HG03354 (cell line): ENCODE data around the gene ARMS2.

Source experiments
- ATAC-seq: cut with Tn5 transposase; IDR thresholded peaks from one replicate; pipeline ENCODE4 v1.9.1; 2021; ENCODE audit warnings: mild to moderate bottlenecking; ENCODE audit not compliant: unreplicated experiment, poor library complexity, severe bottlenecking

Gene ARMS2

GRCh38 chr10:122490786-122491680 lies 36.6 kb downstream of the ARMS2 start:
- no peak for ATAC-seq

GRCh38 chr10:122492006-122492405 lies 37.6 kb downstream of the ARMS2 start:
- ATAC-seq = no peak

GRCh38 chr10:122492999-122493481 lies 38.6 kb downstream of the ARMS2 start:
- no peak for ATAC-seq

- no peak for ATAC-seq
Observed at GRCh38 chr10:122493761-122494160, 39.3 kb downstream of the ARMS2 start.

- ATAC-seq = no peak
Observed at GRCh38 chr10:122494173-122494820, 39.8 kb downstream of the ARMS2 start.

GRCh38 chr10:122494833-122495232 lies 40.4 kb downstream of the ARMS2 start:
- ATAC-seq = no peak

GRCh38 chr10:122495406-122496340 lies 41.2 kb downstream of the ARMS2 start:
- no peak for ATAC-seq

- ATAC-seq = no peak
Observed at GRCh38 chr10:122497241-122497640, 42.8 kb downstream of the ARMS2 start.

GRCh38 chr10:122498521-122498920 lies 44.1 kb downstream of the ARMS2 start:
- no peak for ATAC-seq

GRCh38 chr10:122499012-122499411 lies 44.6 kb downstream of the ARMS2 start:
- ATAC-seq = no peak

- no peak for ATAC-seq
Observed at GRCh38 chr10:122499491-122499941, 45.1 kb downstream of the ARMS2 start.

- ATAC-seq = no peak
Observed at GRCh38 chr10:122500194-122500593, 45.7 kb downstream of the ARMS2 start.

- ATAC-seq = no peak
Observed at GRCh38 chr10:122500726-122501125, 46.3 kb downstream of the ARMS2 start.

GRCh38 chr10:122503012-122503411 lies 48.6 kb downstream of the ARMS2 start:
- no peak for ATAC-seq

- no peak for ATAC-seq
Observed at GRCh38 chr10:122503886-122504609, 49.6 kb downstream of the ARMS2 start.

- no peak for ATAC-seq
Observed at GRCh38 chr10:122504610-122504950, 50.1 kb downstream of the ARMS2 start.

- ATAC-seq = no peak
Observed at GRCh38 chr10:122505011-122505410, 50.6 kb downstream of the ARMS2 start.

GRCh38 chr10:122505885-122506645 lies 51.6 kb downstream of the ARMS2 start:
- no peak for ATAC-seq
